HEK293 (cell line): ENCODE data around the gene AGPAT1.

Experiments used
- CTCF ChIA-PET: fragments of 350-600 bp; formaldehyde crosslinking; extraction: SDS; loops from one replicate; lab custom pipeline; 2021; ENCODE audit warnings: antibody characterized with exemption; lab: Yijun Ruan, JAX
- POLR2A ChIA-PET: fragments of 300-600 bp; formaldehyde crosslinking; extraction: SDS; loops from one replicate; lab custom pipeline; 2020; ENCODE audit warnings: antibody characterized with exemption, inconsistent platforms; lab: Yijun Ruan, JAX
- H3K27ac ChIP-seq: fragments of 200-500 bp; sonication (Bioruptor generic); 2 replicates; pipeline ENCODE4 v1.5.1; 2014; ENCODE audit warnings: low read depth, low read length, control low read depth, inconsistent platforms; ENCODE audit errors: extremely low read depth
- H3K36me3 ChIP-seq, 2 experiments: fragments of 200-500 bp in 1 of 2; sonication (Bioruptor generic) in 1 of 2; 1 replicate in 1 of 2; 2 replicates in 1 of 2; pipeline ENCODE4 v1.5.1; 2014 to 2017; ENCODE audit warnings: inconsistent platforms in 2 of 2, low read length in 2 of 2; ENCODE audit not compliant: control insufficient read depth in 2 of 2, insufficient read depth in 1 of 2
- H3K4me1 ChIP-seq: fragments of 200-500 bp; sonication (Bioruptor generic); 2 replicates; pipeline ENCODE4 v1.5.1; 2014; ENCODE audit warnings: mild to moderate bottlenecking, low read length, inconsistent platforms; ENCODE audit not compliant: control insufficient read depth, insufficient read depth
- H3K4me3 ChIP-seq: 2 replicates; pipeline ENCODE4 v1.5.1; 2011; ENCODE audit warnings: low read depth, mild to moderate bottlenecking, control low read depth, low read length, moderate library complexity
- H3K9me3 ChIP-seq: fragments of 200-500 bp; sonication (Bioruptor generic); 2 replicates; pipeline ENCODE4 v1.5.1; 2014; ENCODE audit warnings: low read depth, low read length, inconsistent platforms; ENCODE audit not compliant: control insufficient read depth, insufficient read depth
- IKZF3 ChIP-seq: fragments of 450-650 bp; IDR thresholded peaks from 2 replicates; pipeline ENCODE4 v1.5.0; 2018; ENCODE audit warnings: missing biosample characterization, mild to moderate bottlenecking, missing genetic modification characterization, moderate library complexity
- KLF1 ChIP-seq: fragments of 450-650 bp; formaldehyde crosslinking; IDR thresholded peaks from 2 replicates; pipeline ENCODE4 v1.5.1; 2016; ENCODE audit warnings: missing biosample characterization, missing genetic modification characterization
- KLF9 ChIP-seq: fragments of 450-650 bp; formaldehyde crosslinking; IDR thresholded peaks from 2 replicates; pipeline ENCODE4 v1.5.1; 2016; ENCODE audit warnings: missing biosample characterization, missing genetic modification characterization, low read depth
- PRDM1 ChIP-seq: fragments of 450-650 bp; formaldehyde crosslinking; IDR thresholded peaks from 2 replicates; pipeline ENCODE4; 2016; ENCODE audit warnings: missing biosample characterization, missing genetic modification characterization
- SALL2 ChIP-seq: fragments of 450-650 bp; formaldehyde crosslinking; IDR thresholded peaks from 2 replicates; pipeline ENCODE4 v1.5.0; 2017; ENCODE audit warnings: missing biosample characterization, mild to moderate bottlenecking, missing genetic modification characterization, borderline replicate concordance
- TCF7L2 ChIP-seq: IDR thresholded peaks from 2 replicates; pipeline ENCODE4 v1.6.1; 2011; ENCODE audit warnings: low read depth, mild to moderate bottlenecking, inconsistent platforms, low read length, moderate library complexity, borderline replicate concordance
- TRIM28 ChIP-seq: IDR thresholded peaks from 2 replicates; pipeline ENCODE4 v1.6.1; 2011; ENCODE audit warnings: low read length, control low read depth, borderline replicate concordance
- WT1 ChIP-seq: fragments of 450-650 bp; formaldehyde crosslinking; IDR thresholded peaks from 2 replicates; pipeline ENCODE4 v1.5.1; 2016; ENCODE audit warnings: missing biosample characterization, missing genetic modification characterization
- ZBTB17 ChIP-seq: fragments of 450-650 bp; formaldehyde crosslinking; IDR thresholded peaks from 2 replicates; pipeline ENCODE4 v1.5.1; 2016; ENCODE audit warnings: missing biosample characterization, missing genetic modification characterization
- ZFHX2 ChIP-seq: fragments of 450-650 bp; formaldehyde crosslinking; conservative IDR thresholded peaks from 2 replicates; pipeline ENCODE4 v1.5.1; 2016; ENCODE audit warnings: missing biosample characterization, missing genetic modification characterization
- ZFP37 ChIP-seq: fragments of 450-650 bp; formaldehyde crosslinking; IDR thresholded peaks from 2 replicates; pipeline ENCODE4 v1.5.1; 2016; ENCODE audit warnings: missing biosample characterization, missing genetic modification characterization
- ZNF146 ChIP-seq: fragments of 450-650 bp; formaldehyde crosslinking; IDR thresholded peaks from 2 replicates; pipeline ENCODE4 v1.5.1; 2016; ENCODE audit warnings: missing biosample characterization, missing genetic modification characterization
- ZNF16 ChIP-seq: fragments of 450-650 bp; formaldehyde crosslinking; IDR thresholded peaks from 2 replicates; pipeline ENCODE4 v1.5.1; 2016; ENCODE audit warnings: low read depth, missing biosample characterization, missing genetic modification characterization
- ZNF341 ChIP-seq: fragments of 450-650 bp; formaldehyde crosslinking; IDR thresholded peaks from 2 replicates; pipeline ENCODE4; 2016; ENCODE audit warnings: low read depth, missing biosample characterization, missing genetic modification characterization
- ZNF843 ChIP-seq: fragments of 450-650 bp; formaldehyde crosslinking; IDR thresholded peaks from 2 replicates; pipeline ENCODE4 v1.5.1; 2016; ENCODE audit warnings: missing biosample characterization, missing genetic modification characterization
- ZSCAN23 ChIP-seq: fragments of 450-650 bp; formaldehyde crosslinking; IDR thresholded peaks from 2 replicates; pipeline ENCODE4 v1.5.1; 2016; ENCODE audit warnings: missing biosample characterization, missing genetic modification characterization
- TF ChIP-seq, protein P1 (sequence below): fragments of 450-650 bp; formaldehyde crosslinking; IDR thresholded peaks from 2 replicates; pipeline ENCODE4 v1.5.1; 2016; ENCODE audit warnings: missing biosample characterization, missing genetic modification characterization
- TF ChIP-seq, protein P2 (sequence below): fragments of 450-650 bp; formaldehyde crosslinking; conservative IDR thresholded peaks from 2 replicates; pipeline ENCODE4 v1.5.1; 2016; ENCODE audit warnings: low read depth, missing biosample characterization, missing genetic modification characterization
- TF ChIP-seq, protein P3 (sequence below): fragments of 450-650 bp; formaldehyde crosslinking; IDR thresholded peaks from 2 replicates; pipeline ENCODE4 v1.5.1; 2016; ENCODE audit warnings: missing biosample characterization, missing genetic modification characterization
- TF ChIP-seq, protein P4 (sequence below): fragments of 450-650 bp; IDR thresholded peaks from 2 replicates; pipeline ENCODE4 v1.5.1; 2018; ENCODE audit warnings: missing biosample characterization, mild to moderate bottlenecking, missing genetic modification characterization
- TF ChIP-seq, protein P5 (sequence below): fragments of 450-650 bp; formaldehyde crosslinking; IDR thresholded peaks from 2 replicates; pipeline ENCODE4 v1.5.1; 2016; ENCODE audit warnings: missing biosample characterization, missing genetic modification characterization
- TF ChIP-seq, protein P6 (sequence below): fragments of 450-650 bp; formaldehyde crosslinking; IDR thresholded peaks from 2 replicates; pipeline ENCODE4 v1.5.1; 2017; ENCODE audit warnings: missing biosample characterization, missing genetic modification characterization

Gene AGPAT1

DNA sequence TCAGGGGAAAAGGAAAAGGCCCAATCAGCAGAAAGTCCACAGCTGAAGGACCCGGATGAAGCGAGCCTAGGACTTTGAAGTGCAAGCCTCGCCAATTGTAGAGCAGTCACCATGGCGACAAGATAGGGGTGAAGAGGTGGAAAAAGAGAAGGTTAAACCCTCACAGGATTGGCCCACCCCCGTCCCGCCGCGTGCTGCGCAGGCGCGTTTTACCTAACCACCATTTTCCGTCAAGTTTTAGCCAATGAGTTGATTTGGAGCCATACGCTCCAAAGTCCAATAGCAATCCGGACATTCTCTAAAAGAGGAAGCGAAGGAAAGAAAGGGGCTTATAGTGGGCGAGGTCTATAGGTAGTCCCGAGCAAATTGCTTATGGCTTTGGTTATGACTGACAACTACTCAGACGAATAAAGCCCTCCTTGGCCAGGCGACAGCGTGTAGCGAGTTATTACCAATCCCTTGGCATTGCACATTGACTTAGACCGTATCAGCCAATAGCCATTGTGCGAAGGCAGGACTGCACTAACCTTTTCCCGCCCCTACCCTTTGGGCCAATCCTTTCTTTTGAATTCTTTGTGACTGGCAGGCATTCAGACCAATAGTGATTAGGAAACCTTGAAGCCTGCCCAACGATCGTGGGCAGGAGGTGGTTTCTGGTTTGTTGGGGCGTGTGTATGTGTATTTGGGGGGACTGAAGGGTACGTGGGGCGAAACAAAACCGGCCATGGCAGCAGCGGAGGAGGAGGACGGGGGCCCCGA lies 2.1 kb upstream of the AGPAT1 start, which contains the start of gene RNF5 (continued):
- TF ChIP-seq ZFP37 (no peak), ZBTB17 (peak; percentile 68; the same call in 1 of the 2 replicates), ZNF341 (tag by site-specific recombination) (no peak; the same call in 1 of the 2 replicates), PRDM1 (peak; percentile 84; the same call in 1 of the 2 replicates), ZNF16 (no peak), ZNF146 (tag by site-specific recombination) (no peak), ZFHX2 (tag by site-specific recombination) (peak; percentile 84; the same call in 1 of the 2 replicates), TCF7L2 (peak; percentile 92)
- TF ChIP-seq, protein P1, sequence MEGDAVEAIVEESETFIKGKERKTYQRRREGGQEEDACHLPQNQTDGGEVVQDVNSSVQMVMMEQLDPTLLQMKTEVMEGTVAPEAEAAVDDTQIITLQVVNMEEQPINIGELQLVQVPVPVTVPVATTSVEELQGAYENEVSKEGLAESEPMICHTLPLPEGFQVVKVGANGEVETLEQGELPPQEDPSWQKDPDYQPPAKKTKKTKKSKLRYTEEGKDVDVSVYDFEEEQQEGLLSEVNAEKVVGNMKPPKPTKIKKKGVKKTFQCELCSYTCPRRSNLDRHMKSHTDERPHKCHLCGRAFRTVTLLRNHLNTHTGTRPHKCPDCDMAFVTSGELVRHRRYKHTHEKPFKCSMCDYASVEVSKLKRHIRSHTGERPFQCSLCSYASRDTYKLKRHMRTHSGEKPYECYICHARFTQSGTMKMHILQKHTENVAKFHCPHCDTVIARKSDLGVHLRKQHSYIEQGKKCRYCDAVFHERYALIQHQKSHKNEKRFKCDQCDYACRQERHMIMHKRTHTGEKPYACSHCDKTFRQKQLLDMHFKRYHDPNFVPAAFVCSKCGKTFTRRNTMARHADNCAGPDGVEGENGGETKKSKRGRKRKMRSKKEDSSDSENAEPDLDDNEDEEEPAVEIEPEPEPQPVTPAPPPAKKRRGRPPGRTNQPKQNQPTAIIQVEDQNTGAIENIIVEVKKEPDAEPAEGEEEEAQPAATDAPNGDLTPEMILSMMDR (tag by site-specific recombination): no peak
- TF ChIP-seq, all 188 proteins: peak for 15

DNA sequence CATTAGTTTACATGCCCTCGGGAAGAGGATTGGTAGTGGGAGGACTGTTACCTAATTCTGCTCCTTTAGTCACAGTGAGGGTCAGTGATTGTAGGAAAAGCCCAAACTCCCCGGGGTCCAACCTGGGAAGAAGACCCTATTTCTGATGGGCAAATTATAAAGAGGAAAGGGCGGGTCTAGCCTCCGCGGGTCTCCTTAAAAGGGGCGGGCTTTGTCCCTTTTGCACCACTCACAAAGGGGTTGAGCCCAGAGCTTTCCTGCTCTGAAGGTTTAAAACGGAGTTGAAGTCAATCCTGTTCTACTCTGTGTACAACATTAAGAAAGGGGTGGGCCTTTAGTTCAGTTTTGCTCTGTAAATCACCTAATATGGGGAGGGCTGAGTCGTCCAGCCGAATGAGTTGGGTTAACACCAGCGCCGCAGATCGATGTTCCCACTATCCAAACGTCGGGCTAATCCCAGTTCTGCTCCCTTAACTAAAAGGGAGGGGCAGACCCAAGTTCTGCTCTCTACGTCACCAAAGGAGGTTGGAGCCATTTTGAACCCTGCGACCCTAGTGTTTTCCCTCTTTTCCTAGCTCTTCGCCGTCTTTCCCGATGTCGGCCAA lies 1.4 kb upstream of the AGPAT1 start:
- Histone ChIP-seq H3K9me3 (no peaks in the 10 kb centered on the region), H3K36me3 (peaks cover 0 to 32% of the 10 kb centered on the region in 2 experiments; a peak in 2 of 3 replicates), H3K4me1 (peaks cover 14% of the 10 kb centered on the region), H3K4me3 (peak overlapping the region; percentile 48), H3K27ac (peak overlapping the region; percentile 80)
- ChIA-PET POLR2A (interaction anchor here (0.6 to 2.5 kb wide), 14 partner anchors 8 to 795 kb away, joined by 3 to 38 read pairs (median 6); partner anchors contain the start of genes ATF6B, EGFL8, FKBPL and GPSM3), CTCF (interaction anchor here (0.6 to 1.6 kb wide), 7 partner anchors 12 to 77 kb away, joined by 3 to 15 read pairs (median 5); no protein-coding TSS in a partner anchor)
- TF ChIP-seq, protein P2, sequence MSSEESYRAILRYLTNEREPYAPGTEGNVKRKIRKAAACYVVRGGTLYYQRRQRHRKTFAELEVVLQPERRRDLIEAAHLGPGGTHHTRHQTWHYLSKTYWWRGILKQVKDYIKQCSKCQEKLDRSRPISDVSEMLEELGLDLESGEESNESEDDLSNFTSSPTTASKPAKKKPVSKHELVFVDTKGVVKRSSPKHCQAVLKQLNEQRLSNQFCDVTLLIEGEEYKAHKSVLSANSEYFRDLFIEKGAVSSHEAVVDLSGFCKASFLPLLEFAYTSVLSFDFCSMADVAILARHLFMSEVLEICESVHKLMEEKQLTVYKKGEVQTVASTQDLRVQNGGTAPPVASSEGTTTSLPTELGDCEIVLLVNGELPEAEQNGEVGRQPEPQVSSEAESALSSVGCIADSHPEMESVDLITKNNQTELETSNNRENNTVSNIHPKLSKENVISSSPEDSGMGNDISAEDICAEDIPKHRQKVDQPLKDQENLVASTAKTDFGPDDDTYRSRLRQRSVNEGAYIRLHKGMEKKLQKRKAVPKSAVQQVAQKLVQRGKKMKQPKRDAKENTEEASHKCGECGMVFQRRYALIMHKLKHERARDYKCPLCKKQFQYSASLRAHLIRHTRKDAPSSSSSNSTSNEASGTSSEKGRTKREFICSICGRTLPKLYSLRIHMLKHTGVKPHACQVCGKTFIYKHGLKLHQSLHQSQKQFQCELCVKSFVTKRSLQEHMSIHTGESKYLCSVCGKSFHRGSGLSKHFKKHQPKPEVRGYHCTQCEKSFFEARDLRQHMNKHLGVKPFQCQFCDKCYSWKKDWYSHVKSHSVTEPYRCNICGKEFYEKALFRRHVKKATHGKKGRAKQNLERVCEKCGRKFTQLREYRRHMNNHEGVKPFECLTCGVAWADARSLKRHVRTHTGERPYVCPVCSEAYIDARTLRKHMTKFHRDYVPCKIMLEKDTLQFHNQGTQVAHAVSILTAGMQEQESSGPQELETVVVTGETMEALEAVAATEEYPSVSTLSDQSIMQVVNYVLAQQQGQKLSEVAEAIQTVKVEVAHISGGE: no peak
- TF ChIP-seq WT1 (tag by site-specific recombination) (peak; percentile 33; the same call in 1 of the 2 replicates), ZSCAN23 (tag by site-specific recombination) (no peak), TRIM28 (no peak), IKZF3 (tag by site-specific recombination) (peak; percentile 100), KLF1 (tag by site-specific recombination) (no peak), ZNF843 (tag by site-specific recombination) (no peak), SALL2 (tag by site-specific recombination) (no peak), KLF9 (tag by site-specific recombination) (peak; percentile 39; the same call in 1 of the 2 replicates)
- TF ChIP-seq, protein P3, sequence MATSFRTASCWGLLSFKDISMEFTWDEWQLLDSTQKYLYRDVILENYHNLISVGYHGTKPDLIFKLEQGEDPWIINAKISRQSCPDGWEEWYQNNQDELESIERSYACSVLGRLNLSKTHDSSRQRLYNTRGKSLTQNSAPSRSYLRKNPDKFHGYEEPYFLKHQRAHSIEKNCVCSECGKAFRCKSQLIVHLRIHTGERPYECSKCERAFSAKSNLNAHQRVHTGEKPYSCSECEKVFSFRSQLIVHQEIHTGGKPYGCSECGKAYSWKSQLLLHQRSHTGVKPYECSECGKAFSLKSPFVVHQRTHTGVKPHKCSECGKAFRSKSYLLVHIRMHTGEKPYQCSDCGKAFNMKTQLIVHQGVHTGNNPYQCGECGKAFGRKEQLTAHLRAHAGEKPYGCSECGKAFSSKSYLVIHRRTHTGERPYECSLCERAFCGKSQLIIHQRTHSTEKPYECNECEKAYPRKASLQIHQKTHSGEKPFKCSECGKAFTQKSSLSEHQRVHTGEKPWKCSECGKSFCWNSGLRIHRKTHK: no peak
- TF ChIP-seq, protein P4, sequence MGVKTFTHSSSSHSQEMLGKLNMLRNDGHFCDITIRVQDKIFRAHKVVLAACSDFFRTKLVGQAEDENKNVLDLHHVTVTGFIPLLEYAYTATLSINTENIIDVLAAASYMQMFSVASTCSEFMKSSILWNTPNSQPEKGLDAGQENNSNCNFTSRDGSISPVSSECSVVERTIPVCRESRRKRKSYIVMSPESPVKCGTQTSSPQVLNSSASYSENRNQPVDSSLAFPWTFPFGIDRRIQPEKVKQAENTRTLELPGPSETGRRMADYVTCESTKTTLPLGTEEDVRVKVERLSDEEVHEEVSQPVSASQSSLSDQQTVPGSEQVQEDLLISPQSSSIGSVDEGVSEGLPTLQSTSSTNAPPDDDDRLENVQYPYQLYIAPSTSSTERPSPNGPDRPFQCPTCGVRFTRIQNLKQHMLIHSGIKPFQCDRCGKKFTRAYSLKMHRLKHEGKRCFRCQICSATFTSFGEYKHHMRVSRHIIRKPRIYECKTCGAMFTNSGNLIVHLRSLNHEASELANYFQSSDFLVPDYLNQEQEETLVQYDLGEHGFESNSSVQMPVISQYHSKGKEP (tag by site-specific recombination): no peak
- TF ChIP-seq, protein P5, sequence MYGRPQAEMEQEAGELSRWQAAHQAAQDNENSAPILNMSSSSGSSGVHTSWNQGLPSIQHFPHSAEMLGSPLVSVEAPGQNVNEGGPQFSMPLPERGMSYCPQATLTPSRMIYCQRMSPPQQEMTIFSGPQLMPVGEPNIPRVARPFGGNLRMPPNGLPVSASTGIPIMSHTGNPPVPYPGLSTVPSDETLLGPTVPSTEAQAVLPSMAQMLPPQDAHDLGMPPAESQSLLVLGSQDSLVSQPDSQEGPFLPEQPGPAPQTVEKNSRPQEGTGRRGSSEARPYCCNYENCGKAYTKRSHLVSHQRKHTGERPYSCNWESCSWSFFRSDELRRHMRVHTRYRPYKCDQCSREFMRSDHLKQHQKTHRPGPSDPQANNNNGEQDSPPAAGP (tag by site-specific recombination): 0 out of 2 replicates have a peak, but pooled peaks have one; percentile 29
- TF ChIP-seq, protein P6, sequence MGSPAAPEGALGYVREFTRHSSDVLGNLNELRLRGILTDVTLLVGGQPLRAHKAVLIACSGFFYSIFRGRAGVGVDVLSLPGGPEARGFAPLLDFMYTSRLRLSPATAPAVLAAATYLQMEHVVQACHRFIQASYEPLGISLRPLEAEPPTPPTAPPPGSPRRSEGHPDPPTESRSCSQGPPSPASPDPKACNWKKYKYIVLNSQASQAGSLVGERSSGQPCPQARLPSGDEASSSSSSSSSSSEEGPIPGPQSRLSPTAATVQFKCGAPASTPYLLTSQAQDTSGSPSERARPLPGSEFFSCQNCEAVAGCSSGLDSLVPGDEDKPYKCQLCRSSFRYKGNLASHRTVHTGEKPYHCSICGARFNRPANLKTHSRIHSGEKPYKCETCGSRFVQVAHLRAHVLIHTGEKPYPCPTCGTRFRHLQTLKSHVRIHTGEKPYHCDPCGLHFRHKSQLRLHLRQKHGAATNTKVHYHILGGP: no peak
